ENCODE results near the gene SKIC8. TPM values are rescaled to one million over a fixed set of nuclear protein-coding genes. Genes with fewer than 3 reads are reported as not detected.
A peak's percentile ranks its signal among the peaks of the same experiment; 100 is the strongest.

The SKIC8 gene
- total and polyA plus RNA-seq, 2 donors = 63.9 to 91.1 TPM

GRCh38 chr15:78340231-78341056, 41.0 kb upstream of the SKIC8 start, which contains the start of gene CRABP1:
Gene CRABP1, plus strand, starts transcription at chr15:78340353. Its CDS starts 76 bp downstream, at chr15:78340429.
- Histone ChIP-seq H3K36me3 (ENCODE audit: control insufficient read depth in 2 of 2, insufficient read depth in 2 of 2, low read length in 1 of 2) (no peaks in the 10 kb centered on the region), H3K27me3 (ENCODE audit: control insufficient read depth in 2 of 2, insufficient read depth in 1 of 2, low read length in 1 of 2) (peaks cover 44 to 87% of the 10 kb centered on the region in 2 donors), H3K4me3 (ENCODE audit: low read length in 2 of 2) (no peak within 1 kb of the TSS), H3K9me3 (ENCODE audit: control insufficient read depth in 2 of 2, insufficient read depth in 1 of 2, low read length in 1 of 2) (peaks cover 0 to 3% of the 10 kb centered on the region in 2 donors), H3K4me1 (ENCODE audit: control insufficient read depth in 2 of 2, insufficient read depth in 2 of 2, low read length in 2 of 2) (peaks cover 0 to 9% of the 10 kb centered on the region in 2 donors), H3K27ac (ENCODE audit: low read depth in 1 of 2, low read length in 1 of 2) (no peak within 1 kb of the TSS)
- DNase-seq (ENCODE audit: low read depth in 6 of 9, low spot score in 9 of 9) = peak in 1 of 9 donors; percentile 13
- WGBS = 2% methylated on average over 67 of the region's 67 CpGs

DNA sequence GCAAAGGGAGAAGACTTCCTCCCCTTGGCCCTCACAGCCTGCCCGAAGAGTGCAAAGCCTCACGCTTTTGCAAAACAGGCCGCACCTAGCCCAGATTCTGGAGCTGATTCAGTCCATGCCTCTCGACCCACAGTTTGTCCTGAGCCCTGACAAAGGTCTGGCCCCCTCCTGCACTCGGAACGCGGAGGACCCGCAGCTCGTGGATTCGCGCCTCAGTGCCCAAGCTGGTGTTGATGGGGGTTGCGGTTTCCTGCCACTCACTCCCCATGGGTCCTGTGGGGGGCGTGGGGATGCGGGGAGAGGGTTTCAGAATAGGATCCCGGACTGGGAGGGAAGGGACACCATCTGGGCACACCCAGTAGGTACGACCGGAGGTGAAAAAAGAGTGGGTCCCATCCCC, 40.1 kb upstream of the SKIC8 start:
- H3K4me1 ChIP-seq (ENCODE audit: control insufficient read depth in 2 of 2, insufficient read depth in 2 of 2, low read length in 2 of 2) = peaks cover 0 to 9% of the 10 kb centered on the region in 2 donors
- 29% methylated on average over 17 of the region's 17 CpGs for WGBS
- H3K27me3 ChIP-seq (ENCODE audit: control insufficient read depth in 2 of 2, insufficient read depth in 1 of 2, low read length in 1 of 2) = peaks cover 44 to 85% of the 10 kb centered on the region in 2 donors
- no peak for DNase-seq (ENCODE audit: low read depth in 6 of 9, low spot score in 9 of 9)
- H3K9me3 ChIP-seq (ENCODE audit: control insufficient read depth in 2 of 2, insufficient read depth in 1 of 2, low read length in 1 of 2) = peaks cover 0 to 3% of the 10 kb centered on the region in 2 donors
- H3K4me3 ChIP-seq (ENCODE audit: low read length in 2 of 2) = no peak overlapping the region
- H3K36me3 ChIP-seq (ENCODE audit: control insufficient read depth in 2 of 2, insufficient read depth in 2 of 2, low read length in 1 of 2) = no peaks in the 10 kb centered on the region
- no peak overlapping the region for H3K27ac ChIP-seq (ENCODE audit: low read depth in 1 of 2, low read length in 1 of 2)

GRCh38 chr15:78338781-78339180, 39.4 kb upstream of the SKIC8 start:
- H3K27me3 ChIP-seq (ENCODE audit: control insufficient read depth in 2 of 2, insufficient read depth in 1 of 2, low read length in 1 of 2) = peaks cover 44 to 86% of the 10 kb centered on the region in 2 donors
- WGBS = 90% methylated on average over 7 of the region's 7 CpGs

DNA sequence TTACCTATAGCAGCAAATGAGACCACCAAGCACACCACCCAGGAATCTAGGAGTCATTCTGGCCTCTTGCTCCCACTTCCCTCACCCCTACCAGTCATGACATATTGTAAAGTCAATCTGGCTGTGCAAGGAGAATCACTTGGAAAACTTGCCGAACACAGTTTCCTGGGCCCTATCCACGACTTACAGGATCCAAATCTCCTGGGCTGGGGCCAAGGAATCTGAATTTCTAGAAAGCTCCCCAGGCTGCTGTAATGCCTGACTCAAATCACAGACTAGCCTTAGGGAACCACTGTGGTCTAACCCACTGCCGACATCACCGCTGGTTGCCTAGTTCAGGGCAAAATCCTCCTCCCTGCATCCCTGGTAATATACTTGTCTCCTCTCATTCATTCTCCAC, 36.6 kb upstream of the SKIC8 start:
- H3K27ac ChIP-seq (ENCODE audit: low read depth in 1 of 2, low read length in 1 of 2) = no peak overlapping the region
- no peak overlapping the region for H3K4me3 ChIP-seq (ENCODE audit: low read length in 2 of 2)
- H3K4me1 ChIP-seq (ENCODE audit: control insufficient read depth in 2 of 2, insufficient read depth in 2 of 2, low read length in 2 of 2) = peaks cover 0 to 8% of the 10 kb centered on the region in 2 donors
- no peak for DNase-seq (ENCODE audit: low read depth in 6 of 9, low spot score in 9 of 9)
- no peaks in the 10 kb centered on the region for H3K36me3 ChIP-seq (ENCODE audit: control insufficient read depth in 2 of 2, insufficient read depth in 2 of 2, low read length in 1 of 2)
- H3K27me3 ChIP-seq (ENCODE audit: control insufficient read depth in 2 of 2, insufficient read depth in 1 of 2, low read length in 1 of 2) = peaks cover 25 to 60% of the 10 kb centered on the region in 2 donors
- 96% methylated on average over 4 of the region's 4 CpGs for WGBS
- peaks cover 0 to 3% of the 10 kb centered on the region in 2 donors for H3K9me3 ChIP-seq (ENCODE audit: control insufficient read depth in 2 of 2, insufficient read depth in 1 of 2, low read length in 1 of 2)

More at GRCh38 chr15:78338781-78339180, 39.4 kb upstream of the SKIC8 start:
- DNase-seq (ENCODE audit: low read depth in 6 of 9, low spot score in 9 of 9) = no peak
- H3K36me3 ChIP-seq (ENCODE audit: control insufficient read depth in 2 of 2, insufficient read depth in 2 of 2, low read length in 1 of 2) = no peaks in the 10 kb centered on the region
- no peak overlapping the region for H3K4me3 ChIP-seq (ENCODE audit: low read length in 2 of 2)
- peaks cover 0 to 9% of the 10 kb centered on the region in 2 donors for H3K4me1 ChIP-seq (ENCODE audit: control insufficient read depth in 2 of 2, insufficient read depth in 2 of 2, low read length in 2 of 2)
- H3K9me3 ChIP-seq (ENCODE audit: control insufficient read depth in 2 of 2, insufficient read depth in 1 of 2, low read length in 1 of 2) = peaks cover 0 to 3% of the 10 kb centered on the region in 2 donors
- no peak overlapping the region for H3K27ac ChIP-seq (ENCODE audit: low read depth in 1 of 2, low read length in 1 of 2)

DNA sequence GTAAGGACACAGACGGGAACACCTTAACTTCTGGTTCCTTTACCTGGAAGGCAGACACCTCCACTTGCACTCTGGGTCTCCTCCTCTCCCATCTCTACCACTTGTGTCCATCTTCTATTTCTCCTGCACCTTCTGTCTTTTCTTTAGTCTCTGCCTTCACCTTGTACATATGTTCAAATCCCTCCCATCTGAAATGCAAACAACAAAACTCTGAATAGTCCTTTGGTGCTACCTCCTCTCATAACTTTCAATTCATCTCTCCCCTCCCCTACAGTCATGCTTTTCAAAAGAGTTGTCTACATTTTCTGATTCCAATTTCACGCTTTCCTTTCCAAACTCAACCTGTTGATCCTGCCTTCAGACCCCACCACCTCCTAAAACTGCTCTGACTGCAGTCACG, 35.4 kb upstream of the SKIC8 start:
- Histone ChIP-seq H3K36me3 (ENCODE audit: control insufficient read depth in 2 of 2, insufficient read depth in 2 of 2, low read length in 1 of 2) (no peaks in the 10 kb centered on the region), H3K27ac (ENCODE audit: low read depth in 1 of 2, low read length in 1 of 2) (no peak overlapping the region), H3K27me3 (ENCODE audit: control insufficient read depth in 2 of 2, insufficient read depth in 1 of 2, low read length in 1 of 2) (peaks cover 14 to 49% of the 10 kb centered on the region in 2 donors), H3K9me3 (ENCODE audit: control insufficient read depth in 2 of 2, insufficient read depth in 1 of 2, low read length in 1 of 2) (no peaks in the 10 kb centered on the region), H3K4me1 (ENCODE audit: control insufficient read depth in 2 of 2, insufficient read depth in 2 of 2, low read length in 2 of 2) (no peaks in the 10 kb centered on the region), H3K4me3 (ENCODE audit: low read length in 2 of 2) (no peak overlapping the region)
- 96% methylated on average over 3 of the region's 3 CpGs for WGBS
- DNase-seq (ENCODE audit: low read depth in 6 of 9, low spot score in 9 of 9) = no peak

- Histone ChIP-seq H3K27me3 (ENCODE audit: control insufficient read depth in 2 of 2, insufficient read depth in 1 of 2, low read length in 1 of 2) (peaks cover 0 to 5% of the 10 kb centered on the region in 2 donors), H3K36me3 (ENCODE audit: control insufficient read depth in 2 of 2, insufficient read depth in 2 of 2, low read length in 1 of 2) (no peaks in the 10 kb centered on the region), H3K27ac (ENCODE audit: low read depth in 1 of 2, low read length in 1 of 2) (no peak overlapping the region), H3K4me1 (ENCODE audit: control insufficient read depth in 2 of 2, insufficient read depth in 2 of 2, low read length in 2 of 2) (no peaks in the 10 kb centered on the region), H3K4me3 (ENCODE audit: low read length in 2 of 2) (no peak overlapping the region), H3K9me3 (ENCODE audit: control insufficient read depth in 2 of 2, insufficient read depth in 1 of 2, low read length in 1 of 2) (no peaks in the 10 kb centered on the region)
- 55% methylated on average over 4 of the region's 4 CpGs for WGBS
- no peak for DNase-seq (ENCODE audit: low read depth in 6 of 9, low spot score in 9 of 9)
These were observed 30.2 kb upstream of the SKIC8 start for GRCh38 chr15:78329625-78330024.

DNA sequence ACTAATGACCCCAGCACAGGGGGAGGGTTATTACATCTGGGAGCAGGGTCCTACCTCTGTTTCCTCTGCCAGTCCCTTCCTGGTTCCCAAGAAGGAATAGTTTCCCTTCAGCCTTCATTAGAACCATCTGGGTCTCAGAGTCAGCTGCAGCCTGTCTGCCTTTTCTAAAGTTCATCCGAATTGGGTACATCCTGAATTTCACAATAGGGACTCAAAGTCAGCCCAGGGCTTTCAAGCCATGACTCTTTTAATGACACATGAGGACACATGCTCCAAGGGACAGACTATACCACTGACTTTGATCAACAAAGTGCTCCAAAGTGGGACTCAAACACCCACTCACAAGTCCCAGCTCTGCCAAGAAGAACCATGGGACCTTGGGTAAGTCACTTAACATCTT, 28.1 kb upstream of the SKIC8 start:
- Histone ChIP-seq H3K4me1 (ENCODE audit: control insufficient read depth in 2 of 2, insufficient read depth in 2 of 2, low read length in 2 of 2) (no peaks in the 10 kb centered on the region), H3K36me3 (ENCODE audit: control insufficient read depth in 2 of 2, insufficient read depth in 2 of 2, low read length in 1 of 2) (no peaks in the 10 kb centered on the region), H3K9me3 (ENCODE audit: control insufficient read depth in 2 of 2, insufficient read depth in 1 of 2, low read length in 1 of 2) (no peaks in the 10 kb centered on the region), H3K27me3 (ENCODE audit: control insufficient read depth in 2 of 2, insufficient read depth in 1 of 2, low read length in 1 of 2) (peaks cover 0 to 2% of the 10 kb centered on the region in 2 donors), H3K4me3 (ENCODE audit: low read length in 2 of 2) (no peak overlapping the region), H3K27ac (ENCODE audit: low read depth in 1 of 2, low read length in 1 of 2) (no peak overlapping the region)
- 92% methylated on average over 1 of the region's 1 CpG for WGBS
- no peak for DNase-seq (ENCODE audit: low read depth in 6 of 9, low spot score in 9 of 9)

- Histone ChIP-seq H3K27ac (ENCODE audit: low read depth in 1 of 2, low read length in 1 of 2) (no peak overlapping the region), H3K4me3 (ENCODE audit: low read length in 2 of 2) (no peak overlapping the region), H3K4me1 (ENCODE audit: control insufficient read depth in 2 of 2, insufficient read depth in 2 of 2, low read length in 2 of 2) (no peaks in the 10 kb centered on the region), H3K9me3 (ENCODE audit: control insufficient read depth in 2 of 2, insufficient read depth in 1 of 2, low read length in 1 of 2) (no peaks in the 10 kb centered on the region), H3K27me3 (ENCODE audit: control insufficient read depth in 2 of 2, insufficient read depth in 1 of 2, low read length in 1 of 2) (no peaks in the 10 kb centered on the region), H3K36me3 (ENCODE audit: control insufficient read depth in 2 of 2, insufficient read depth in 2 of 2, low read length in 1 of 2) (no peaks in the 10 kb centered on the region)
- no peak for DNase-seq (ENCODE audit: low read depth in 6 of 9, low spot score in 9 of 9)
- 92% methylated on average over 7 of the region's 7 CpGs for WGBS
These were observed 25.9 kb upstream of the SKIC8 start for GRCh38 chr15:78325092-78325843.

DNA sequence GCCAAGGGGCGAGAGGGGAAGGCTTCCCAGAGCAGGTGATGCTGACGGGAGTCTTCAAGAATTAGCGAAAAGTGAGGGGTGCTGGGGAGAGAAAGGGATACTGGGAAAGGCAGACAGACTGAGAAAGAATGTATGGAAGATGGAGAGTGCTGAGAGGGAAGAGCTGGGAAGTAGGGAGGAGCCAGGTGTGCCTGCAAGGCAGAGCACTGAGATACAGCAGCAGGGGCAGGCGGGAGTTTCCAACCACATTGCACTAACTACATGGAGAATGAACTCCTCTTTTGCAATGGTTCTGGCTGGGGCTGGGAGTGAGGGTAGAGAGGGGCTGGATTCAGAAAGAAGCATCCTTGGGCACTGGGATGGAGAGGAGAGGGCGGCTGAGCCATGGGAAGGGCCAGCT, 24.7 kb upstream of the SKIC8 start:
- Histone ChIP-seq H3K9me3 (ENCODE audit: control insufficient read depth in 2 of 2, insufficient read depth in 1 of 2, low read length in 1 of 2) (no peaks in the 10 kb centered on the region), H3K4me3 (ENCODE audit: low read length in 2 of 2) (no peak overlapping the region), H3K4me1 (ENCODE audit: control insufficient read depth in 2 of 2, insufficient read depth in 2 of 2, low read length in 2 of 2) (no peaks in the 10 kb centered on the region), H3K27me3 (ENCODE audit: control insufficient read depth in 2 of 2, insufficient read depth in 1 of 2, low read length in 1 of 2) (no peaks in the 10 kb centered on the region), H3K27ac (ENCODE audit: low read depth in 1 of 2, low read length in 1 of 2) (no peak overlapping the region), H3K36me3 (ENCODE audit: control insufficient read depth in 2 of 2, insufficient read depth in 2 of 2, low read length in 1 of 2) (no peaks in the 10 kb centered on the region)
- DNase-seq (ENCODE audit: low read depth in 6 of 9, low spot score in 9 of 9) = no peak
- WGBS = 96% methylated on average over 5 of the region's 5 CpGs

All from thymus (tissue), 11 donors.